Small intestine (tissue), 7 donors: ENCODE measurements around the gene ADPGK. TPM values are rescaled to one million over a fixed set of nuclear protein-coding genes. Genes with fewer than 3 reads are reported as not detected.

ENCODE experiments used
- DNase-seq, 2 donors: peaks; one replicate each; pipeline versions ENCODE4 v3.0.0 to v3.0.0-alpha.2; 2013
- FAIRE-seq: peaks from 2 replicates; lab custom pipeline; 2012; peaks lifted over from hg19 to GRCh38; lab: Jason Lieb, UNC
- H3K27ac ChIP-seq, 3 donors: one replicate each; pipeline ENCODE4 v1.5.1; 2013; ENCODE audit warnings: low read length in 2 of 3, mild to moderate bottlenecking in 2 of 3, control low read depth in 1 of 3, inconsistent platforms in 1 of 3, low read depth in 1 of 3, moderate library complexity in 1 of 3
- H3K27me3 ChIP-seq, 3 donors: one replicate each; pipeline ENCODE4 v1.6.1; 2013; ENCODE audit warnings: low read length in 3 of 3, inconsistent platforms in 1 of 3; ENCODE audit not compliant: control insufficient read depth in 3 of 3, insufficient read depth in 3 of 3
- H3K36me3 ChIP-seq, 3 donors: one replicate each; pipeline ENCODE4 v1.6.1; 2013; ENCODE audit warnings: low read length in 3 of 3, inconsistent platforms in 1 of 3, low read depth in 1 of 3, mild to moderate bottlenecking in 1 of 3, moderate library complexity in 1 of 3; ENCODE audit not compliant: control insufficient read depth in 3 of 3, insufficient read depth in 2 of 3
- H3K4me1 ChIP-seq, 3 donors: one replicate each; pipeline ENCODE4 v1.6.1; 2013; ENCODE audit warnings: low read length in 2 of 3, inconsistent platforms in 1 of 3, low read depth in 1 of 3, mild to moderate bottlenecking in 1 of 3, moderate library complexity in 1 of 3; ENCODE audit not compliant: control insufficient read depth in 3 of 3, insufficient read depth in 2 of 3
- H3K4me3 ChIP-seq, 3 donors: one replicate each; pipeline ENCODE4 v1.5.1; 2013; ENCODE audit warnings: low read length in 3 of 3, control low read depth in 1 of 3, inconsistent platforms in 1 of 3, low read depth in 1 of 3, mild to moderate bottlenecking in 1 of 3, moderate library complexity in 1 of 3
- H3K9me3 ChIP-seq, 2 donors: one replicate each; pipeline ENCODE4 v1.6.1; 2013; ENCODE audit warnings: low read depth in 1 of 2, low read length in 1 of 2; ENCODE audit not compliant: control insufficient read depth in 2 of 2, insufficient read depth in 1 of 2
- WGBS, 3 donors: extraction: QIAGEN DNeasy Blood & Tissue Kit; methylation state at CpG; one replicate each; pipeline ENCODE4 v1.1.7; 2013; 5-methylcytosine and 5-hydroxymethylcytosine counted together
- polyA plus RNA-seq, 4 donors: library from polyadenylated mRNA; stranded (reverse) in 3 of 4; unstranded in 1 of 4; fragments of 200-250 nt in 3 of 4; fragments of 120-200 nt in 1 of 4; gene quantifications; one replicate each; pipeline versions ENCODE4 v1.2.1 to v1.2.3, GENCODE V29; 2013
- donor health status: healthy with polysubstance abuse.
- donor health status: control.
- donor health status: control.
- donor health status: Bipolar disorder and iron deficiency.
- donor health status: healthy.

The ADPGK gene
- polyA plus RNA-seq, 4 donors: 18.1 to 48.0 (median 26.2) TPM

GRCh38 chr15:72796515-72797337 is 13.2 kb upstream of the ADPGK start:
- H3K4me3 ChIP-seq: peak overlapping the region; percentile 7 to 50 (median 47)
- 3 to 7% (median 5%) methylated on average over 45 to 72 of the region's 72 CpGs for WGBS, 3 donors
- no peak overlapping the region for H3K27ac ChIP-seq

GRCh38 chr15:72796210-72796514 is 12.6 kb upstream of the ADPGK start:
- Histone ChIP-seq H3K27me3 (peaks cover 0 to 3% (median 0%) of the 10 kb centered on the region in 3 donors), H3K36me3 (no peaks in the 10 kb centered on the region), H3K4me3 (peak overlapping the region in 2 of 3 donors; percentile 45 to 47), H3K9me3 (no peaks in the 10 kb centered on the region), H3K4me1 (peaks cover 0 to 5% (median 0%) of the 10 kb centered on the region in 3 donors), H3K27ac (no peak overlapping the region)
- DNase-seq (peak in 1 of 2 donors; percentile 10), FAIRE-seq (no peak)
- 50 to 62% (median 53%) methylated on average over 7 of the region's 7 CpGs for WGBS, 3 donors

More at GRCh38 chr15:72796515-72797337, 13.2 kb upstream of the ADPGK start:
- Histone ChIP-seq H3K4me1 (peaks cover 0 to 5% (median 0%) of the 10 kb centered on the region in 3 donors), H3K36me3 (no peaks in the 10 kb centered on the region), H3K27me3 (peaks cover 0 to 3% (median 0%) of the 10 kb centered on the region in 3 donors), H3K9me3 (no peaks in the 10 kb centered on the region)
- peak; percentile 43 to 68 for DNase-seq
- FAIRE-seq: no peak

GRCh38 chr15:72793766-72794660 is 10.5 kb upstream of the ADPGK start:
- no peak for DNase-seq
- peaks cover 0 to 5% (median 0%) of the 10 kb centered on the region in 3 donors for H3K4me1 ChIP-seq
- H3K4me3 ChIP-seq: no peak overlapping the region
- H3K27ac ChIP-seq: peak overlapping the region in 1 of 3 donors; percentile 66
- peaks cover 0 to 3% (median 0%) of the 10 kb centered on the region in 3 donors for H3K27me3 ChIP-seq
- H3K9me3 ChIP-seq: no peaks in the 10 kb centered on the region
- H3K36me3 ChIP-seq: no peaks in the 10 kb centered on the region
- no peak for FAIRE-seq
- 65 to 82% (median 69%) methylated on average over 7 of the region's 7 CpGs for WGBS, 3 donors

- no peaks in the 10 kb centered on the region for H3K36me3 ChIP-seq
- WGBS, 3 donors: 86 to 89% (median 88%) methylated on average over 2 of the region's 2 CpGs
- no peak overlapping the region for H3K4me3 ChIP-seq
- H3K27me3 ChIP-seq: peaks cover 0 to 3% (median 0%) of the 10 kb centered on the region in 3 donors
- H3K27ac ChIP-seq: no peak overlapping the region
- DNase-seq: no peak
- no peak for FAIRE-seq
- H3K4me1 ChIP-seq: peaks cover 0 to 5% (median 0%) of the 10 kb centered on the region in 3 donors
- no peaks in the 10 kb centered on the region for H3K9me3 ChIP-seq
Measured at GRCh38 chr15:72792431-72792830, 8.9 kb upstream of the ADPGK start.

GRCh38 chr15:72790302-72790910 is 6.8 kb upstream of the ADPGK start:
- H3K27ac ChIP-seq: no peak overlapping the region
- 41 to 82% (median 74%) methylated on average over 1 of the region's 1 CpG for WGBS, 3 donors
- FAIRE-seq: no peak

DNA sequence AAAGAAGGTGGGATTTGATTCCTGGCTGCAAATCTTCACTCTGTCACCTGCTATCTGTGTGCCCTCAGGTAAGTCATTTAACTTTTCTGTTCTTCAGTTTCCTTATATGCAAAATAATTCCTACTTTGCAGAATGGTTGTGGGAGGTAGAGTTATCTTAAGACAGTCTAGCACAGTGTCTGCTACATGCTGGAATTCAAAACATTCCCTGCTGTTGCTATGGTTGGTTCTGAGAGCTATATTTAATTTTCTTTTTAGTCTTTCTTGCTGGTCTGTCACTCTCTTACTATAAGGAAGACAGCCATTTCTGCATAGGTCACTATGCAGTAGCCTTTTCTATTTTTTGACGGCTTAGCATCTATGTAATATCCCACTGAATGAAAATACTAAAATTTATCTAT is 4.0 kb upstream of the ADPGK start:
- no peak for DNase-seq
- FAIRE-seq: no peak
- no peaks in the 10 kb centered on the region for H3K36me3 ChIP-seq
- H3K27ac ChIP-seq: no peak overlapping the region
- H3K4me3 ChIP-seq: no peak overlapping the region
- H3K27me3 ChIP-seq: no peaks in the 10 kb centered on the region
- H3K4me1 ChIP-seq: peaks cover 0 to 7% (median 4%) of the 10 kb centered on the region in 3 donors
- H3K9me3 ChIP-seq: no peaks in the 10 kb centered on the region
- WGBS, 3 donors: 89 to 95% (median 90%) methylated on average over 1 of the region's 1 CpG

More at GRCh38 chr15:72790302-72790910, 6.8 kb upstream of the ADPGK start:
- Histone ChIP-seq H3K4me3 (no peak overlapping the region), H3K36me3 (no peaks in the 10 kb centered on the region), H3K27me3 (no peaks in the 10 kb centered on the region), H3K4me1 (no peaks in the 10 kb centered on the region), H3K9me3 (no peaks in the 10 kb centered on the region)
- DNase-seq: no peak

DNA sequence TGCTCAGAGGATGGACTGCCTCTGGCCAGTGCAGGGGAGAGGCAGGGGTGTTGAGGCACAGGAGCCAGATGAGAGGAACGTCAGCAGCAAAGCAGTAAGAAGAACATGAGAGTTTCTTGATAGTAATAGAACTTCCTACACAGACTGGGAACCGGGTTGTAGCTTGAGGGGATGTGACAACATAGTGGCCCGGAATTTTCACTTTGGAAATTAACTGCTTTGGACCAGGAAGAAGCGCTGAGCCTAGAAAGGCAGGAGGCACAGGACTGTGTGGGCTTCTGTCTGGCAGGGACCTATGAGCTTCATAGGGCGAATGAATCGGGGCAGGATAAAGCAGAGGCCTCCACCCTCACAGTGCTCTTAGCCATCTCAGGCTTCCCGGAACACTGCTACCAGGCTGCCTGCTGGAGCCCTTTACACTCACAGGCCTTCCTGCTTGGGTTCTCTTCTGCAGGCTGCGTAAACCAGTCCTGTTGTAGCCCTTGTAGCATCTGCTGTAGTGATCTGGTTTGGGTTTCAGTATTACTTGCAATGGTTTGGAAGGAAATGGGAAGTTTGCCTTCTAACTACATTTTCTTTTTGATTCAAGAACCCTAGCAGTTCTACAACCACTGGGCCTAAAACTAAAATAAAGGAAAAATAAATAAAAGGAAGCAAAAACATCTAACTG is 3.3 kb upstream of the ADPGK start:
- no peak for FAIRE-seq
- DNase-seq: no peak
- H3K4me1 ChIP-seq: peaks cover 5 to 14% (median 9%) of the 10 kb centered on the region in 3 donors
- H3K4me3 ChIP-seq: no peak overlapping the region
- no peaks in the 10 kb centered on the region for H3K9me3 ChIP-seq
- 79 to 91% (median 83%) methylated on average over 8 of the region's 8 CpGs for WGBS, 3 donors
- H3K27ac ChIP-seq: peak overlapping the region in 1 of 3 donors; percentile 8
- H3K36me3 ChIP-seq: no peaks in the 10 kb centered on the region
- no peaks in the 10 kb centered on the region for H3K27me3 ChIP-seq
